H9 (cell line): ENCODE results near the gene BLTP3A. TPM values are rescaled to one million over a fixed set of nuclear protein-coding genes. Genes with fewer than 3 reads are reported as not detected.

Experiments
- DNase-seq: peaks from one replicate; pipeline ENCODE4 v3.0.0-alpha.2; 2017
- H2AFZ ChIP-seq: one replicate; pipeline ENCODE4 v1.6.1; 2013; ENCODE audit warnings: mild to moderate bottlenecking, low read length, control low read depth, moderate library complexity
- H2AK5ac ChIP-seq: 2 replicates; pipeline ENCODE4 v1.6.1; 2013; ENCODE audit warnings: low read length, control low read depth, mixed read lengths; ENCODE audit not compliant: insufficient read length
- H2BK120ac ChIP-seq: one replicate; pipeline ENCODE4 v1.6.1; 2013; ENCODE audit warnings: low read depth, mild to moderate bottlenecking, low read length, control low read depth, inconsistent platforms; ENCODE audit not compliant: poor library complexity, severe bottlenecking
- H2BK12ac ChIP-seq: 2 replicates; pipeline ENCODE4 v1.6.1; 2013; ENCODE audit warnings: low read length, control low read depth, mixed read lengths, low read depth; ENCODE audit not compliant: insufficient read length
- H2BK15ac ChIP-seq: 2 replicates; pipeline ENCODE4 v1.6.1; 2013; ENCODE audit warnings: low read depth, low read length, control low read depth
- H2BK20ac ChIP-seq: one replicate; pipeline ENCODE4 v1.6.1; 2013; ENCODE audit warnings: low read depth, mild to moderate bottlenecking, low read length, control low read depth, inconsistent platforms; ENCODE audit not compliant: poor library complexity, severe bottlenecking
- H2BK5ac ChIP-seq: 2 replicates; pipeline ENCODE4 v1.6.1; 2013; ENCODE audit warnings: low read length, control low read depth, mixed read lengths; ENCODE audit not compliant: insufficient read length
- H3K14ac ChIP-seq: 2 replicates; pipeline ENCODE4 v1.6.1; 2013; ENCODE audit warnings: low read length, control low read depth; ENCODE audit not compliant: insufficient read depth
- H3K18ac ChIP-seq: 2 replicates; pipeline ENCODE4 v1.6.1; 2013; ENCODE audit warnings: low read depth, mild to moderate bottlenecking, mixed read lengths, low read length, control low read depth; ENCODE audit not compliant: insufficient read length
- H3K23ac ChIP-seq: 2 replicates; pipeline ENCODE4 v1.6.1; 2013; ENCODE audit warnings: low read length, control low read depth, mixed read lengths, low read depth; ENCODE audit not compliant: insufficient read length
- H3K23me2 ChIP-seq: 2 replicates; pipeline ENCODE4 v1.6.1; 2013; ENCODE audit warnings: low read depth, mild to moderate bottlenecking, mixed read lengths, low read length, control low read depth; ENCODE audit not compliant: insufficient read length, poor library complexity, severe bottlenecking
- H3K27ac ChIP-seq: 2 replicates; pipeline ENCODE4 v1.5.1; 2013; ENCODE audit warnings: low read length, control low read depth, mixed read lengths, low read depth; ENCODE audit not compliant: insufficient read length
- H3K27me3 ChIP-seq: 2 replicates; pipeline ENCODE4 v1.6.1; 2013; ENCODE audit warnings: low read length, control low read depth, inconsistent platforms; ENCODE audit not compliant: insufficient read depth
- H3K4ac ChIP-seq: 2 replicates; pipeline ENCODE4 v1.6.1; 2013; ENCODE audit warnings: low read depth, mild to moderate bottlenecking, control low read depth, inconsistent platforms, low read length, moderate library complexity
- H3K4me1 ChIP-seq: 2 replicates; pipeline ENCODE4 v1.6.1; 2013; ENCODE audit warnings: low read length, control low read depth, inconsistent platforms; ENCODE audit not compliant: insufficient read depth
- H3K4me2 ChIP-seq: 2 replicates; pipeline ENCODE4 v1.6.1; 2013; ENCODE audit warnings: low read length, control low read depth, mixed read lengths; ENCODE audit not compliant: insufficient read length, insufficient read depth
- H3K56ac ChIP-seq: 2 replicates; pipeline ENCODE4 v1.6.1; 2013; ENCODE audit warnings: low read depth, mild to moderate bottlenecking, mixed read lengths, low read length, control low read depth; ENCODE audit not compliant: insufficient read length
- H3K79me1 ChIP-seq: 2 replicates; pipeline ENCODE4 v1.6.1; 2013; ENCODE audit warnings: low read depth, mild to moderate bottlenecking, moderate library complexity, low read length, control low read depth, inconsistent platforms; ENCODE audit not compliant: insufficient read depth, poor library complexity, severe bottlenecking
- H3K79me2 ChIP-seq: 2 replicates; pipeline ENCODE4 v1.6.1; 2013; ENCODE audit warnings: low read length, control low read depth, inconsistent platforms; ENCODE audit not compliant: insufficient read depth
- H3K9ac ChIP-seq: 2 replicates; pipeline ENCODE4 v1.6.1; 2013; ENCODE audit warnings: low read length, control low read depth, mixed read lengths; ENCODE audit not compliant: insufficient read length; ENCODE audit errors: extremely low read depth
- H3K9me3 ChIP-seq: one replicate; pipeline ENCODE4 v1.6.1; 2013; ENCODE audit warnings: low read depth, low read length, inconsistent platforms; ENCODE audit not compliant: control insufficient read depth
- H3T11ph ChIP-seq: one replicate; pipeline ENCODE4 v1.6.1; 2013; ENCODE audit warnings: mild to moderate bottlenecking, low read length, control low read depth, inconsistent platforms
- H4K20me1 ChIP-seq: one replicate; pipeline ENCODE4 v1.6.1; 2013; ENCODE audit not compliant: control insufficient read depth, insufficient read length, insufficient read depth
- H4K5ac ChIP-seq: 2 replicates; pipeline ENCODE4 v1.6.1; 2013; ENCODE audit warnings: low read depth, mild to moderate bottlenecking, mixed read lengths, low read length, control low read depth; ENCODE audit not compliant: insufficient read length
- H4K8ac ChIP-seq: replicated peaks from 2 replicates; pipeline ENCODE4 v1.6.1; 2013; ENCODE audit warnings: low read length, control low read depth, mixed read lengths, low read depth; ENCODE audit not compliant: insufficient read length
- H4K91ac ChIP-seq: 2 replicates; pipeline ENCODE4 v1.6.1; 2013; ENCODE audit warnings: low read depth, mild to moderate bottlenecking, moderate library complexity, mixed read lengths, low read length, control low read depth; ENCODE audit not compliant: insufficient read length
- H3K27ac Mint-ChIP-seq, 3 experiments: 2 replicates in 2 of 3; 3 replicates in 1 of 3; pipeline ENCODE4 v1.8.0; 2020 to 2021; ENCODE audit warnings: mixed read lengths in 3 of 3, mild to moderate bottlenecking in 1 of 3, moderate library complexity in 1 of 3
- H3K27me3 Mint-ChIP-seq: 2 replicates; pipeline ENCODE4 v1.8.0; 2021; ENCODE audit warnings: low read depth, mild to moderate bottlenecking, moderate library complexity, mixed read lengths
- H3K36me3 Mint-ChIP-seq, 3 experiments: 2 replicates in 2 of 3; 3 replicates in 1 of 3; pipeline ENCODE4 v1.8.0; 2020 to 2021; ENCODE audit warnings: low read depth in 3 of 3, mixed read lengths in 3 of 3; ENCODE audit not compliant: insufficient read depth in 1 of 3
- H3K4me1 Mint-ChIP-seq, 2 experiments: 2 replicates each; pipeline ENCODE4 v1.8.0; 2020; ENCODE audit warnings: mixed read lengths in 2 of 2
- H3K4me3 Mint-ChIP-seq, 2 experiments: 2 replicates in 1 of 2; 3 replicates in 1 of 2; pipeline ENCODE4 v1.8.0; 2020 to 2021; ENCODE audit warnings: mild to moderate bottlenecking in 2 of 2, mixed read lengths in 2 of 2, moderate library complexity in 1 of 2
- H3K9me3 Mint-ChIP-seq, 2 experiments: 2 replicates in 1 of 2; 3 replicates in 1 of 2; pipeline ENCODE4 v1.8.0; 2020; ENCODE audit warnings: mild to moderate bottlenecking in 2 of 2, mixed read lengths in 2 of 2, moderate library complexity in 1 of 2
- CTCF ChIP-seq: fragments of 200-600 bp; sonication (generic); conservative IDR thresholded peaks from 3 replicates; pipeline ENCODE4 v1.8.0; 2021; ENCODE audit warnings: antibody characterized with exemption, mild to moderate bottlenecking
- WGBS: extraction: QIAGEN DNeasy Blood & Tissue Kit; methylation state at CpG from one replicate; pipeline ENCODE4 v1.1.7; 2013; ENCODE audit warnings: missing lambda C conversion rate, low lambda C conversion rate, mixed read lengths; ENCODE audit not compliant: insufficient read length; ENCODE audit errors: extremely low coverage; 5-methylcytosine and 5-hydroxymethylcytosine counted together
- total RNA-seq: library from RNA; stranded (reverse); gene quantifications from 2 replicates; pipeline ENCODE4 v1.2.1, GENCODE V29; 2021

Gene BLTP3A
- total RNA-seq, 1 experiment from 2014 or later = 17.8 TPM

- Histone ChIP-seq H3K18ac (no peak overlapping the region), H3K14ac (no peak overlapping the region), H4K5ac (peak overlapping the region; percentile 47), H2AK5ac (no peak overlapping the region), H2BK5ac (peak overlapping the region; percentile 55), H4K8ac (no peak overlapping the region), H2BK120ac (no peak overlapping the region), H2BK12ac (peak overlapping the region; percentile 8), H3T11ph (no peak overlapping the region), H3K23ac (no peak overlapping the region), H2BK20ac (no peak overlapping the region), H3K4me2 (no peak overlapping the region), H2AFZ (no peak overlapping the region), H3K9ac (no peak overlapping the region), H3K23me2 (no peaks in the 10 kb centered on the region), H3K27ac (no peak overlapping the region), H3K79me1 (no peaks in the 10 kb centered on the region), H4K91ac (no peak overlapping the region), H3K27me3 (no peaks in the 10 kb centered on the region), H3K4me1 (no peaks in the 10 kb centered on the region), H3K9me3 (no peaks in the 10 kb centered on the region), H4K20me1 (no peaks in the 10 kb centered on the region), H3K79me2 (no peaks in the 10 kb centered on the region), H3K56ac (no peak overlapping the region), H3K4ac (no peak overlapping the region), H2BK15ac (no peak overlapping the region)
- no CpG with 5 or more reads among the region's 15 CpGs for WGBS
- H3K4me1 Mint-ChIP-seq = no peaks in the 10 kb centered on the region
- peaks cover 8 to 47% (median 42%) of the 10 kb centered on the region in 3 experiments for H3K36me3 Mint-ChIP-seq
- peak overlapping the region; percentile 87 to 95 (median 90); a peak in 6 of 7 replicates for H3K27ac Mint-ChIP-seq
- no peaks in the 10 kb centered on the region for H3K9me3 Mint-ChIP-seq
- DNase-seq = no peak
- H3K27me3 Mint-ChIP-seq = no peaks in the 10 kb centered on the region
- H3K4me3 Mint-ChIP-seq = no peak overlapping the region
- no peak for TF ChIP-seq CTCF
Measured at GRCh38 chr6:34839666-34840352, 47.9 kb downstream of the BLTP3A start.

Other genes starting within 250 kb of the BLTP3A start
- 0.15 and 0.22 TPM in 2 replicates for gene SPDEF, start 235.8 kb upstream of the BLTP3A start, total RNA-seq
- gene ILRUN, start 95.3 kb upstream of the BLTP3A start, total RNA-seq = 63.7 and 64.6 TPM in 2 replicates
- 204 and 216 TPM in 2 replicates for gene SNRPC, start 34.6 kb upstream of the BLTP3A start, total RNA-seq
- gene TAF11, start 96.0 kb downstream of the BLTP3A start, total RNA-seq = 49.4 and 49.9 TPM in 2 replicates
- 24.4 and 26.5 TPM in 2 replicates for gene ANKS1A, start 97.2 kb downstream of the BLTP3A start, total RNA-seq